PC-3 (cell line): Measurements from ENCODE around the gene USHBP1. TPM values are rescaled to one million over a fixed set of nuclear protein-coding genes. Genes with fewer than 3 reads are reported as not detected.

Experiments
- ATAC-seq: fragments of 200-7000 bp; cut with Tn5 transposase; 2 replicates; pipeline ENCODE4 v1.9.1; 2020; ENCODE audit warnings: mild to moderate bottlenecking, moderate library complexity
- BruUV-seq: library from RNA; stranded (reverse); fragments of 400-500 nt; replicated peaks from 2 replicates; lab custom pipeline; 2021; lab: Mats Ljungman, UMichigan
- CTCF ChIA-PET: fragments of 300-600 bp; sonication (Branson Sonifier 250); formaldehyde crosslinking; loops from one replicate; lab custom pipeline; 2022; ENCODE audit warnings: antibody characterized with exemption; lab: Charles Lee
- POLR2A ChIA-PET: fragments of 300-600 bp; sonication (Branson Sonifier 250); formaldehyde crosslinking; loops from one replicate; lab custom pipeline; 2022; ENCODE audit warnings: antibody characterized with exemption; ENCODE audit not compliant: unreplicated experiment; lab: Charles Lee
- DNase-seq: peaks from one replicate; pipeline ENCODE4 v3.0.0-alpha.2; 2015
- H2AFZ ChIP-seq: fragments of 300-600 bp; sonication (generic); 2 replicates; pipeline ENCODE4 v1.6.0; 2016; ENCODE audit warnings: antibody characterized with exemption, low read length
- H3F3A ChIP-seq: fragments of 300-600 bp; sonication (generic); one replicate; pipeline ENCODE4 v1.6.0; 2017; ENCODE audit warnings: antibody characterized with exemption, low read length, control low read depth, mild to moderate bottlenecking; ENCODE audit not compliant: unreplicated experiment
- H3K27ac ChIP-seq: fragments of 300-600 bp; sonication (generic); 2 replicates; pipeline ENCODE4 v1.5.1; 2016; ENCODE audit warnings: mild to moderate bottlenecking, low read length
- H3K27me3 ChIP-seq: fragments of 300-600 bp; sonication (generic); 2 replicates; pipeline ENCODE4 v1.6.1; 2016; ENCODE audit warnings: low read length, mixed read lengths
- H3K36me3 ChIP-seq: fragments of 300-600 bp; sonication (generic); 2 replicates; pipeline ENCODE4 v1.6.1; 2016; ENCODE audit warnings: low read depth, mixed run types, low read length, mixed read lengths
- H3K4me1 ChIP-seq: fragments of 300-600 bp; sonication (generic); 2 replicates; pipeline ENCODE4 v1.5.1; 2016; ENCODE audit warnings: low read length; ENCODE audit not compliant: insufficient read depth
- H3K4me2 ChIP-seq: fragments of 300-600 bp; sonication (generic); 2 replicates; pipeline ENCODE4 v1.6.0; 2016; ENCODE audit warnings: low read length
- H3K4me3 ChIP-seq: fragments of 300-600 bp; sonication (generic); 2 replicates; pipeline ENCODE4 v1.5.1; 2016; ENCODE audit warnings: mild to moderate bottlenecking, low read length, mixed read lengths
- H3K79me2 ChIP-seq: fragments of 300-600 bp; sonication (generic); 2 replicates; pipeline ENCODE4 v1.6.1; 2017; ENCODE audit warnings: low read length, mixed read lengths
- H3K9ac ChIP-seq: fragments of 300-600 bp; sonication (generic); 2 replicates; pipeline ENCODE4 v1.6.0; 2016; ENCODE audit warnings: mild to moderate bottlenecking, low read length
- H3K9me2 ChIP-seq: fragments of 300-600 bp; sonication (generic); replicated peaks from 2 replicates; pipeline ENCODE4 v1.6.1; 2016; ENCODE audit warnings: mixed run types, low read length, mixed read lengths
- H3K9me3 ChIP-seq: fragments of 300-600 bp; sonication (generic); 2 replicates; pipeline ENCODE4 v1.6.1; 2016; ENCODE audit warnings: low read length, mixed read lengths
- H4K20me1 ChIP-seq: fragments of 300-600 bp; sonication (generic); 2 replicates; pipeline ENCODE4 v1.6.1; 2016; ENCODE audit warnings: low read length, mixed read lengths
- EZH2 ChIP-seq: fragments of 300-600 bp; sonication (generic); IDR thresholded peaks from one replicate; pipeline ENCODE4 v1.6.1; 2017; ENCODE audit warnings: antibody characterized with exemption, mild to moderate bottlenecking, low read length; ENCODE audit not compliant: unreplicated experiment
- EZH2phosphoT487 ChIP-seq: fragments of 300-600 bp; sonication (generic); IDR thresholded peaks from 2 replicates; pipeline ENCODE4 v1.6.1; 2018; ENCODE audit warnings: mild to moderate bottlenecking, antibody characterized with exemption, low read length, borderline replicate concordance
- intact Hi-C: fragments of 100-400 bp; cut with micrococcal nuclease; formaldehyde crosslinking; loops from 2 replicates; pipeline ENCODE4 v1.9.0; 2023
- total RNA-seq: library from RNA; depleted of rRNA; stranded (reverse); fragments of >200 nt; gene quantifications from 2 replicates; pipeline ENCODE4 v1.2.3, GENCODE V29; 2014
- TF ChIP-seq, protein P1 (sequence below): fragments of 300-600 bp; sonication (generic); conservative IDR thresholded peaks from 2 replicates; pipeline ENCODE4 v1.5.1; 2017; ENCODE audit warnings: antibody characterized with exemption, low read depth, mild to moderate bottlenecking, low read length

USHBP1 gene
- total RNA-seq, 1 experiment from 2014 or later = not detected

DNA sequence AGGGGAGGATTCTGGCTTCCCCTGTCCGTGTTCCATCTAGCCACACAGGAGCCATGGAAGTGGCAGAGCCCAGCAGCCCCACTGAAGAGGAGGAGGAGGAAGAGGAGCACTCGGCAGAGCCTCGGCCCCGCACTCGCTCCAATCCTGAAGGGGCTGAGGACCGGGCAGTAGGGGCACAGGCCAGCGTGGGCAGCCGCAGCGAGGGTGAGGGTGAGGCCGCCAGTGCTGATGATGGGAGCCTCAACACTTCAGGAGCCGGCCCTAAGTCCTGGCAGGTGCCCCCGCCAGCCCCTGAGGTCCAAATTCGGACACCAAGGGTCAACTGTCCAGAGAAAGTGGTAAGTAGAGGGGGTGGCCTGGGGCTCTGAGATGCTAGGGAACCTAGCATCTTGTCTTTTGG lies 4.2 kb upstream of the USHBP1 start:
- Histone ChIP-seq H3K9ac (no peak overlapping the region), H3K4me1 (peaks cover 7% of the 10 kb centered on the region), H3K9me2 (no peaks in the 10 kb centered on the region), H3F3A (no peaks in the 10 kb centered on the region), H3K9me3 (no peaks in the 10 kb centered on the region), H3K27me3 (no peaks in the 10 kb centered on the region), H3K4me3 (peak overlapping the region; percentile 97; the same call in 1 of the 2 replicates), H3K27ac (no peak overlapping the region), H3K79me2 (peaks cover 17% of the 10 kb centered on the region), H3K4me2 (peak overlapping the region; percentile 99), H4K20me1 (no peaks in the 10 kb centered on the region), H2AFZ (no peak overlapping the region), H3K36me3 (peaks cover 16% of the 10 kb centered on the region)
- no peak for ATAC-seq
- intact Hi-C loops = no loop called here
- ChIA-PET POLR2A (no interaction called here), CTCF (no interaction called here)
- no TSS peak for BruUV-seq
- DNase-seq = no peak
- TF ChIP-seq EZH2 (no peak), EZH2phosphoT487 (no peak)
- TF ChIP-seq, protein P1, sequence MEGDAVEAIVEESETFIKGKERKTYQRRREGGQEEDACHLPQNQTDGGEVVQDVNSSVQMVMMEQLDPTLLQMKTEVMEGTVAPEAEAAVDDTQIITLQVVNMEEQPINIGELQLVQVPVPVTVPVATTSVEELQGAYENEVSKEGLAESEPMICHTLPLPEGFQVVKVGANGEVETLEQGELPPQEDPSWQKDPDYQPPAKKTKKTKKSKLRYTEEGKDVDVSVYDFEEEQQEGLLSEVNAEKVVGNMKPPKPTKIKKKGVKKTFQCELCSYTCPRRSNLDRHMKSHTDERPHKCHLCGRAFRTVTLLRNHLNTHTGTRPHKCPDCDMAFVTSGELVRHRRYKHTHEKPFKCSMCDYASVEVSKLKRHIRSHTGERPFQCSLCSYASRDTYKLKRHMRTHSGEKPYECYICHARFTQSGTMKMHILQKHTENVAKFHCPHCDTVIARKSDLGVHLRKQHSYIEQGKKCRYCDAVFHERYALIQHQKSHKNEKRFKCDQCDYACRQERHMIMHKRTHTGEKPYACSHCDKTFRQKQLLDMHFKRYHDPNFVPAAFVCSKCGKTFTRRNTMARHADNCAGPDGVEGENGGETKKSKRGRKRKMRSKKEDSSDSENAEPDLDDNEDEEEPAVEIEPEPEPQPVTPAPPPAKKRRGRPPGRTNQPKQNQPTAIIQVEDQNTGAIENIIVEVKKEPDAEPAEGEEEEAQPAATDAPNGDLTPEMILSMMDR = no peak

DNA sequence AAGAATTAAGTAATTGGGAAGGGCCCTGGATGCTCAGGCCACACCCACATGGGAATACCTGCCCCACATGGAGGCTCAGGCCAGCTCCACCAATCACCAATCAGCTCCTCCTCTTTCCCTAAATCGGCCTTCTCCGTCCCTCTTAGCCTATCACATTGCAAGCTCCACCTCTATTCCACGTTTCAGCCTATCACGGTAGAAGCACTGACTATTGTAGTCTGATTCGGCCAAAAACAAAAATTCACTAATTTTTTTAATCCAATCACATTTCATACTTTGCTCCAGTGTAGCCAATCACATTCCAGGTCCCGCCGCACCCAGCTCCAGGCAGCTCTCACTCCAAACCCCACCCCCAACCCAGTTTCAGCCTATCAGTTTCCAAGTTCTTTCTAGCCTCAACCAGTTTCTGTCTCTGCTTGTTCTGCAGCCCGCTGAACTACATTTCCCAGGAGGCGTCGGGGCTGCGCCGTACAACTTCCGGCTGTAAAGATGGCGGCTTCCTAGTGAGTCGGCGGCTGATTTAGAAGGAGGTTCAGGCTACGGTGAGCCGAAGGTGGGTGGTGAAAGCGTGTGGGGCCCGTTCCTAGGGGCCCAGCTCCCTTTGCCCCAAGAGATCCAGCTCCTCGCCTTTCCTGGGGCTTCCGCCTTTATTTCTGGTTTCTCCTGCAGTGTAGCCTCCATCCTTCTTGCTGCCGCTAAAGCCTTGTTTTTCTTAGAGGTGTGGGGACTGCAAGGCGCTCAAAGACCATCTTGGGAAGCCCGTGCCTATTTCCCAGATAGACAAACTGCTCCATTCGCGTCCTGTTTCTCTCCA lies 2.6 kb upstream of the USHBP1 start, which contains the start of gene BABAM1:
Gene BABAM1, plus strand, starts transcription at position 469 of the 814 bp plus-strand sequence. CDS start 1,364 bp downstream, outside the sequence.
- peaks cover 17% of the 10 kb centered on the region for H3K79me2 ChIP-seq
- peak within 1 kb of the TSS; percentile 97 for H3K4me3 ChIP-seq
- H3K9me2 ChIP-seq = no peaks in the 10 kb centered on the region
- no peaks in the 10 kb centered on the region for H4K20me1 ChIP-seq
- H3K9me3 ChIP-seq = no peaks in the 10 kb centered on the region
- CTCF ChIA-PET = interaction anchor here (0.8 to 1.1 kb wide), 3 partner anchors 15 to 65 kb away, joined by 3 to 6 read pairs (median 3); partner anchors contain the start of genes ANKLE1 and MRPL34
- H2AFZ ChIP-seq = peak within 1 kb of the TSS; percentile 81
- peak within 1 kb of the TSS; percentile 42 for H3K27ac ChIP-seq
- peak within 1 kb of the TSS; percentile 85 for H3K9ac ChIP-seq
- H3F3A ChIP-seq = no peaks in the 10 kb centered on the region
- peaks cover 9% of the 10 kb centered on the region for H3K36me3 ChIP-seq
- POLR2A ChIA-PET = interaction anchor here (0.5 to 1.2 kb wide), 6 partner anchors 11 to 153 kb away, joined by 3 to 9 read pairs (median 4); partner anchors contain the start of genes MVB12A and USE1
- H3K4me2 ChIP-seq = peak within 1 kb of the TSS; percentile 99
- H3K4me1 ChIP-seq = peaks cover 7% of the 10 kb centered on the region
- DNase-seq = peak; percentile 99
- BruUV-seq = no TSS peak
- no peaks in the 10 kb centered on the region for H3K27me3 ChIP-seq
- intact Hi-C loops = loop anchor here (2.0 kb wide), 1 partner anchor 42 kb away; the partner anchor contains the start of gene DDA1
- TF ChIP-seq, protein P1 = no peak
- TF ChIP-seq EZH2 = no peak
- ATAC-seq = peak; percentile 97
